Activated T-helper 1 cell treated with Interleukin-2 at 50 U/mL for 16 hours (primary cell): Measurements from ENCODE around the gene RPS19BP1.

Experiments
- DNase-seq: peaks from one replicate; pipeline ENCODE4 v3.0.0-alpha.2; 2020; ENCODE audit warnings: low read depth

The RPS19BP1 gene

DNA sequence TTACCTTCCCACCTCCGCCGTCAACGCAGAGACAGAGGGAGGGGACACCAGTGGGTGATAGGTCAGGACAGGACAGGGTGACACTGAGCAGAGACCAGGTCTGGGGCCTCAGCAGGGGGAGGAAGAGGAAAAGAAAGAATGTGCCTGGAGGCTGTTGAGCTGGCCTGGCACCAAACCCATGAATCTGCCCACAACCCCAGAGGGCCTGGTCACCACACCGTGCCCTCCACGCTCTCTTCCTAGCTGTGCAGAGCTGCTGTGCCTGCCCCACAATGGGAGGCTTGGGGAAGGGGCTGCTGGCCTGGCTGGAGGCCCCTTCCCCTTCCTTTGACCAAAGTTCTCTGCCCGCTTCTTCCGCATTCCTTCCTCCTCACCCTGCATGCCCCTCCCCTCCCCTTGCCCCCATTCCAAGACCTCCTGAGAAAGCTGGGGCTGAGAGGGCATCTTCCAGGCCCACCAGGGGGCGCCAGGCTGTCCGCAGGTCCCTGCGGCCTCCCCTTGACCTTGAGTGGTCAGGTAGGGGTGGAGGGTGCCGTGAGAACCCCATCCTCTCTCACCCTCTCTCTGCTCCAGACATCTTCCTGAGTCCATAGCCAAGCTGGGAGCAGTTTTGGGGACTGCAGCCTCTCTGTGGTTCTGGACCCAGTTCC, 27.0 kb upstream of the RPS19BP1 start:
- no peak for DNase-seq

- DNase-seq: no peak
Measured at GRCh38 chr22:39558950-39559349, 26.4 kb upstream of the RPS19BP1 start.

- no peak for DNase-seq
Measured at GRCh38 chr22:39558254-39558727, 25.7 kb upstream of the RPS19BP1 start.

DNA sequence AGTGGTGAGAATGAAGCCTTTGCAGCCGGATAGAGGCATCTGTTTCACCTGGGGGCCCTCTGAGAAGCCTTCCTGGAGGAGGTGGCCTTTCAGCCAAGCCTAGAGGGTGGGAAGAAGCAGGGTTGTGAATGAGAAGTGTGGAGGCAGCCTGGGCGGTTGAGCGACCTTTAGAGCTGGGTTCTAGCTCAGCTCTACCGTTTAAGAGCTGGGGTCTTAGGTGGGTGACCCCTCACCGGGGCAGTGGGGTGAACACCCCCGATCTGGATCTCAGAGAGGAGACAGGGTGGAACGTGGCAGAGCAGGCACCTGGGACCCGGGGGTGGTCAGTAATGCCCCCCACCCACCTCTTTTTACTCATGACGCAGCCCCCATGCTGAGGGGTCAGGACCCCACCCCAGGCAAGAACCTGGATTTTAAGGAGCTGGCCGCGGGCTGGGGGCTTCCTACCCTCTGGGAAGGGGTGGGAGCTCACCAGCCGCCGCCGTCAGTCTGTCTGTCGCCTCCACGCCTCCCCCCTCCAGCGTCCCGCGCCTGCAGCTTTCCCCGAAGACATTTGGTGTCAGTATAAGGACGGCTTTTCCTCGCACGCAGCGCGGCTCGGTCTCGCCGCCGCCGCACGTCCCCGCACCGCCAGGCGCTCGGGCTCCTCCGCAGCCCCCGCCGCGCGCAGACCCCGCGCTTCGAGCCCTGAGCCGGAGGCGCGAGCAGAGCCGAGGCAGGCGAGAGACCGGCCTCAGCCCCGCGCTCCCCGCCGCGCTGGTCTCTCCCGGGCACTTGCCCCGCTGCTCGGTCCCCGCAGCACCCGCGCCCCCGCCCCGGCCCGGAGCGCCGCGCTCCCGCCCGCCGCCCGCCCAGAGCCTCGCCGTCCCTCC, 24.7 kb upstream of the RPS19BP1 start:
- peak; percentile 19 for DNase-seq

- no peak for DNase-seq
Measured at GRCh38 chr22:39554151-39554550, 21.6 kb upstream of the RPS19BP1 start.

DNA sequence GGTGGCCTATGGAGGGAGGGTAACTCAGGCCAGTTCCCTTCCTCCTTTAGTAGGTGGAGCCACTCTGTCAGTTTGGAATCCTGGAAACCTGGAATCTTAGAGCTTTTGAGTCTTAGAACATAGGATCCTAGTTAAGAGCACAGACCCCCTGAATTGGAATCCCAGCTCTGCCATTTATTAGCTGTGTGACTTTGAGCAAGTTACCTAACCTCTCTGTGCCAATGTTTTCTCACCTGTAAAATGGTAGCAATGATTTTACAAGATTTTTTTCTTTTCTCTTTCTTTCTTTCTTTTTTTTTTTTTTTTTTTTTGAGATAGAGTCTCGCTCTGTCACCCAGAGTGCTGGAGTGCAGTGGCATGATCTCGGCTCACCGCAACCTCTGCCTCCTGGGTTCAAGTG, 20.9 kb upstream of the RPS19BP1 start:
- DNase-seq: no peak

GRCh38 chr22:39547587-39547947, 15.0 kb upstream of the RPS19BP1 start:
- DNase-seq: no peak

DNA sequence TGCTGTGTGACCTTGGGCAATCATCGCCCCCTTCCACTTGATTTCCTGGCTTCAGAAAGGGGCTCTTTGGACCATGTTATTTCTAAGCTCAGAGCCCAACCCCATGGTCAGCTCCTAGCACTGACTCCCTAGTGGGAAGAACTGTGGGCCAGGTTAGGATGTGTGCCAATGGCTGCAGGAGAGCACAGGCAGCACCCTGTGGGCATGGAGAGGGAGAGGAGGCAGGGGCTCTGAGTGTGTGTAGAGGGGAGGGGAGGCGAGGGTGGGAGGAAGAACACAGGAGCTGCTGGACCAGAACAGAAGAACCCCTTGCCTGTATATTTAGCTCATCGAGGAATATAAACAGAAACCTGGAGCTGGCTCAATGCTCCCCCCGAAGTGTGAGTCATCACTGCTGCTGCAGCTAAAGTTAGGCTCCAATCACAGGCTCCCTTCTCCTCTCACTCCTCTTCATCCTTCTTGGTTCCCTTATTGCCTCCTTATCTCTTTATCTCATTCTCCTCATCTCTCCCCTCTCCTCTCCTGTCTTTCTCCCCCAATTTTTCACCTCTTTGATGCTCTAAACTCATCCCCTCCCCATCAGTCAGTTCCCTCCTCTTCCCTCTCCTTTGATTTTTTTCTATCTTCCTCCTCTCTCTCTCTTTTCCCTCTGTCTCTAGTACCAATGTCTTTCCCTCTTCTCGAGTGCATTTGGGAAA, 14.5 kb upstream of the RPS19BP1 start:
- DNase-seq: no peak

DNA sequence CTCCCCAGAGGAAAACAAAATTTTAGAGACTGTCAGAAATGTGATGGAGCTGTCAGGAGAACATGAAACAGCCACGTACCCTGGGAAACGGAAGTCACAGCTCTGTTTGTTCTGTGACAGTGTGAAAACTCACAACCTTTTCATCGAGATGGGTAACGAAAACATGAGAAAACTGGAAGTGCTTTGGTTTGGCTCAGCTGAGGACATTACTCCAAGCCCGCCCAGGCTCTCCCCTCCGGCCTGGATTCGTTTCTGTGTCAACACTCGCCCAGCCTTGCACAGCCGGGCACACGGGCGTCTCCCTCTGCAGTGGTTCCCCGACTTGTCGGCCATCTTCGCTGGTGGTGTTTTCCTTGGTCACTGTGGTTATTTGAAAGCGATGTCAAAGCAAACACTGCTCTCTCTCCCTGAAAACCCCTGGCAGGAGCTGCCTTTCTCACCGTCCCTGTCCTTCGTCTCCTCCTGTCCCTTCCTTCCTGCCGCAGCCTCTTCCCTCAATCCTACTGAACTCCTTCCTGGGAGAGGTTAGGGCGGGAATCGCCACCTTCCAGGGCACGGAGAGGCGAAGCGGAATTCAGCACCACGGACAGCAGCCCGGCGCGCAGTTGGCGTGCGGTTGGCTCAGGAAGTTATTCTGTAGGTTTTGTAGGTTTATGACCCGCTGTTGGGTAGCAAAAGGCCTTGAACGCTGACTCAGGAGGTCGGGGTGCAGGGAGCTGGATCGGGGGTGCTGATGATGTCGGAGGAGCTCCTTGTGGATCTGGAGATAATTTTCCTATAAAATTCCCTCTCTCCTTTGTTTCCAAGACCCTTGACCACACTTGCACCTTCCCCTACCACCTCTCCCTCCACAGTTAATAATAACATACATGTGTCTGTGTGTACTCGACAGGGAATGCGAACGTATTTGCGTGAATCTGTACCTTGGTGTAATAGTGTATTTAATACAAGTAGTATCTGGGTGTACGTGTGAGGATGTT, 13.1 kb upstream of the RPS19BP1 start:
- peak; percentile 51 for DNase-seq

- no peak for DNase-seq
Measured at GRCh38 chr22:39543095-39543494, 10.5 kb upstream of the RPS19BP1 start.

DNA sequence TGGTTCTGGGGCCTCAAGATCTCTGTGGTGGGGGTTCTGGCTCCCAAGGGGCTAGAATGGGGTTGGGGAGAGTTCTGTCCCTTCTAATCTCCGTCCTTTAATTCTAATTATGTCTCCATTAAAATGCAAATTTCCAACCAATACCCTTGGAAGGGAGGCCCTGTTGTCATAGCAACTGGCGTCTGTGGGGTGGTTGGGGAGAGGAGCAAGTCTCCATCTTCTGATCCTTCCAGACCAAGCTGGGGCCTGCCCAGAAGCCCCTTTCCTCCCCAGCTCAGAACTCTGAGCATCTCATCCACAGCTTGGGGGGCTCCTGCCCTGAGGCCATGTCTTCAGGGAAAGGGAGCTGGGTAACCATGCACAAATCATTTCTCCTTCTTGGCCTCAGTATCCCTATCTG, 5.4 kb upstream of the RPS19BP1 start:
- no peak for DNase-seq

- DNase-seq: no peak
Measured at GRCh38 chr22:39536711-39537110, 4.2 kb upstream of the RPS19BP1 start.

DNA sequence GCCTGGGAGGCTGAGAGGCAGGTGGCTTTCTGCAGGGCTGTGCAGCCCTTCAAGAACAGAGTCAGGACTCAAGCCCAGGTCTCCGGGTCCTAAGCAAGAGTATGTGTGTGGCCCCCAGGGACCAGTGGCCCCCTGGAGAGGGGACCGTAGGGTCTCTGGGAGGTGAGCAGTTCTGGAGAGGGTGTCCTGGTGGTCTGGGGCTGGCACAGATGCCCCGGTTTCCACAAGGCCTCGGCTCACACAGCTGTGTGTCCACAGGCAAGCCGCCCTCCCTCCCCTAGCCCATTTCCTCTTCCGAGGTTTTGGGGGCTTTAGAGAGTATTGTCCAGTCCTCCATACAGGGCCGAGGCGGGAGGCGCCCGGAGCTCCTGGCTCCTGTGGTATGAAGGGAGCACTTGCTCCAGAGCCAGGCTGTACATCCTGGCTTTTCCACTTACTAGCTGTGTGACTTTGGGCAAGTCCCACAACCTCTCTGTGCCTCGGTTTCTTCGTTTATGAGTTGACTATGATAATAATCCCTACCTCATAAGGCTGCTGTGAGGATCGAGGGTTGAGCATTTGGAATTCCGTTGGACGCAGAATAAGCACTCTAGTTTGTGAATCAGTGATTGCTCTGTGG, 3.4 kb upstream of the RPS19BP1 start:
- DNase-seq: no peak

GRCh38 chr22:39535357-39535725, 2.8 kb upstream of the RPS19BP1 start:
- DNase-seq: no peak

- DNase-seq: peak; percentile 62
Measured at GRCh38 chr22:39534591-39535356, 2.2 kb upstream of the RPS19BP1 start.

DNA sequence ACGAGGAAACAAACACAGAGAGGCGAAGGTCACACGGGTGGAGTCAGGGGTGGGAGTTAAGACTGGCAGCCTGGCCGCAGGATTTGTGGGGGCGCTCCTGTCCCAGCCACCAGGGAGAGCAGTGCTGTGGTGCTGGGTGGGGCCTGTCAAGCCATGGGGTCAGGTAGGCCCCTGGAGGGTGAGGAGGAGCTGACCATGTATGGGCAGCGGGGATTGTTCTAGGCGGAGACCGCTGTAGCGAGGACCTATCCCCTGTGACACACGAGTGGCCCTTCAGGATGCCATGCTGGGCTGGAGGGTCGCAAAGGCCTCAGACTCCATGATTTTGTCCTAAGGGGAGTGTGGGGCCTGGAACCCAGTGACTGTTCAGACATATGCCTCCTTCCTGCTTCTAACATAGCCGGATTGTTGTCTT, 1.6 kb upstream of the RPS19BP1 start:
- DNase-seq: no peak

GRCh38 chr22:39530692-39531331, 1.7 kb downstream of the RPS19BP1 start:
- no peak for DNase-seq

GRCh38 chr22:39530116-39530515, 2.4 kb downstream of the RPS19BP1 start:
- DNase-seq: no peak

- DNase-seq: no peak
Measured at GRCh38 chr22:39529487-39529851, 3.1 kb downstream of the RPS19BP1 start.
